H9 (cell line): ENCODE data around the gene CYP2U1. TPM values are rescaled to one million over a fixed set of nuclear protein-coding genes. Genes with fewer than 3 reads are reported as not detected.

ENCODE experiments used
- DNase-seq: peaks from one replicate; pipeline ENCODE4 v3.0.0-alpha.2; 2017
- H2AFZ ChIP-seq: one replicate; pipeline ENCODE4 v1.6.1; 2013; ENCODE audit warnings: mild to moderate bottlenecking, low read length, control low read depth, moderate library complexity
- H2AK5ac ChIP-seq: 2 replicates; pipeline ENCODE4 v1.6.1; 2013; ENCODE audit warnings: low read length, control low read depth, mixed read lengths; ENCODE audit not compliant: insufficient read length
- H2BK120ac ChIP-seq: one replicate; pipeline ENCODE4 v1.6.1; 2013; ENCODE audit warnings: low read depth, mild to moderate bottlenecking, low read length, control low read depth, inconsistent platforms; ENCODE audit not compliant: poor library complexity, severe bottlenecking
- H2BK12ac ChIP-seq: 2 replicates; pipeline ENCODE4 v1.6.1; 2013; ENCODE audit warnings: low read length, control low read depth, mixed read lengths, low read depth; ENCODE audit not compliant: insufficient read length
- H2BK15ac ChIP-seq: 2 replicates; pipeline ENCODE4 v1.6.1; 2013; ENCODE audit warnings: low read depth, low read length, control low read depth
- H2BK20ac ChIP-seq: one replicate; pipeline ENCODE4 v1.6.1; 2013; ENCODE audit warnings: low read depth, mild to moderate bottlenecking, low read length, control low read depth, inconsistent platforms; ENCODE audit not compliant: poor library complexity, severe bottlenecking
- H2BK5ac ChIP-seq: 2 replicates; pipeline ENCODE4 v1.6.1; 2013; ENCODE audit warnings: low read length, control low read depth, mixed read lengths; ENCODE audit not compliant: insufficient read length
- H3K14ac ChIP-seq: 2 replicates; pipeline ENCODE4 v1.6.1; 2013; ENCODE audit warnings: low read length, control low read depth; ENCODE audit not compliant: insufficient read depth
- H3K18ac ChIP-seq: 2 replicates; pipeline ENCODE4 v1.6.1; 2013; ENCODE audit warnings: low read depth, mild to moderate bottlenecking, mixed read lengths, low read length, control low read depth; ENCODE audit not compliant: insufficient read length
- H3K23ac ChIP-seq: 2 replicates; pipeline ENCODE4 v1.6.1; 2013; ENCODE audit warnings: low read length, control low read depth, mixed read lengths, low read depth; ENCODE audit not compliant: insufficient read length
- H3K23me2 ChIP-seq: 2 replicates; pipeline ENCODE4 v1.6.1; 2013; ENCODE audit warnings: low read depth, mild to moderate bottlenecking, mixed read lengths, low read length, control low read depth; ENCODE audit not compliant: insufficient read length, poor library complexity, severe bottlenecking
- H3K27ac ChIP-seq: 2 replicates; pipeline ENCODE4 v1.5.1; 2013; ENCODE audit warnings: low read length, control low read depth, mixed read lengths, low read depth; ENCODE audit not compliant: insufficient read length
- H3K27me3 ChIP-seq: 2 replicates; pipeline ENCODE4 v1.6.1; 2013; ENCODE audit warnings: low read length, control low read depth, inconsistent platforms; ENCODE audit not compliant: insufficient read depth
- H3K4ac ChIP-seq: 2 replicates; pipeline ENCODE4 v1.6.1; 2013; ENCODE audit warnings: low read depth, mild to moderate bottlenecking, control low read depth, inconsistent platforms, low read length, moderate library complexity
- H3K4me1 ChIP-seq: 2 replicates; pipeline ENCODE4 v1.6.1; 2013; ENCODE audit warnings: low read length, control low read depth, inconsistent platforms; ENCODE audit not compliant: insufficient read depth
- H3K4me2 ChIP-seq: 2 replicates; pipeline ENCODE4 v1.6.1; 2013; ENCODE audit warnings: low read length, control low read depth, mixed read lengths; ENCODE audit not compliant: insufficient read length, insufficient read depth
- H3K56ac ChIP-seq: 2 replicates; pipeline ENCODE4 v1.6.1; 2013; ENCODE audit warnings: low read depth, mild to moderate bottlenecking, mixed read lengths, low read length, control low read depth; ENCODE audit not compliant: insufficient read length
- H3K79me1 ChIP-seq: 2 replicates; pipeline ENCODE4 v1.6.1; 2013; ENCODE audit warnings: low read depth, mild to moderate bottlenecking, moderate library complexity, low read length, control low read depth, inconsistent platforms; ENCODE audit not compliant: insufficient read depth, poor library complexity, severe bottlenecking
- H3K79me2 ChIP-seq: 2 replicates; pipeline ENCODE4 v1.6.1; 2013; ENCODE audit warnings: low read length, control low read depth, inconsistent platforms; ENCODE audit not compliant: insufficient read depth
- H3K9ac ChIP-seq: 2 replicates; pipeline ENCODE4 v1.6.1; 2013; ENCODE audit warnings: low read length, control low read depth, mixed read lengths; ENCODE audit not compliant: insufficient read length; ENCODE audit errors: extremely low read depth
- H3K9me3 ChIP-seq: one replicate; pipeline ENCODE4 v1.6.1; 2013; ENCODE audit warnings: low read depth, low read length, inconsistent platforms; ENCODE audit not compliant: control insufficient read depth
- H3T11ph ChIP-seq: one replicate; pipeline ENCODE4 v1.6.1; 2013; ENCODE audit warnings: mild to moderate bottlenecking, low read length, control low read depth, inconsistent platforms
- H4K20me1 ChIP-seq: one replicate; pipeline ENCODE4 v1.6.1; 2013; ENCODE audit not compliant: control insufficient read depth, insufficient read length, insufficient read depth
- H4K5ac ChIP-seq: 2 replicates; pipeline ENCODE4 v1.6.1; 2013; ENCODE audit warnings: low read depth, mild to moderate bottlenecking, mixed read lengths, low read length, control low read depth; ENCODE audit not compliant: insufficient read length
- H4K8ac ChIP-seq: replicated peaks from 2 replicates; pipeline ENCODE4 v1.6.1; 2013; ENCODE audit warnings: low read length, control low read depth, mixed read lengths, low read depth; ENCODE audit not compliant: insufficient read length
- H4K91ac ChIP-seq: 2 replicates; pipeline ENCODE4 v1.6.1; 2013; ENCODE audit warnings: low read depth, mild to moderate bottlenecking, moderate library complexity, mixed read lengths, low read length, control low read depth; ENCODE audit not compliant: insufficient read length
- H3K27ac Mint-ChIP-seq, 3 experiments: 2 replicates in 2 of 3; 3 replicates in 1 of 3; pipeline ENCODE4 v1.8.0; 2020 to 2021; ENCODE audit warnings: mixed read lengths in 3 of 3, mild to moderate bottlenecking in 1 of 3, moderate library complexity in 1 of 3
- H3K27me3 Mint-ChIP-seq: 2 replicates; pipeline ENCODE4 v1.8.0; 2021; ENCODE audit warnings: low read depth, mild to moderate bottlenecking, moderate library complexity, mixed read lengths
- H3K36me3 Mint-ChIP-seq, 3 experiments: 2 replicates in 2 of 3; 3 replicates in 1 of 3; pipeline ENCODE4 v1.8.0; 2020 to 2021; ENCODE audit warnings: low read depth in 3 of 3, mixed read lengths in 3 of 3; ENCODE audit not compliant: insufficient read depth in 1 of 3
- H3K4me1 Mint-ChIP-seq, 2 experiments: 2 replicates each; pipeline ENCODE4 v1.8.0; 2020; ENCODE audit warnings: mixed read lengths in 2 of 2
- H3K4me3 Mint-ChIP-seq, 2 experiments: 2 replicates in 1 of 2; 3 replicates in 1 of 2; pipeline ENCODE4 v1.8.0; 2020 to 2021; ENCODE audit warnings: mild to moderate bottlenecking in 2 of 2, mixed read lengths in 2 of 2, moderate library complexity in 1 of 2
- H3K9me3 Mint-ChIP-seq, 2 experiments: 2 replicates in 1 of 2; 3 replicates in 1 of 2; pipeline ENCODE4 v1.8.0; 2020; ENCODE audit warnings: mild to moderate bottlenecking in 2 of 2, mixed read lengths in 2 of 2, moderate library complexity in 1 of 2
- WGBS: extraction: QIAGEN DNeasy Blood & Tissue Kit; methylation state at CpG from one replicate; pipeline ENCODE4 v1.1.7; 2013; ENCODE audit warnings: missing lambda C conversion rate, low lambda C conversion rate, mixed read lengths; ENCODE audit not compliant: insufficient read length; ENCODE audit errors: extremely low coverage; 5-methylcytosine and 5-hydroxymethylcytosine counted together
- total RNA-seq: library from RNA; stranded (reverse); gene quantifications from 2 replicates; pipeline ENCODE4 v1.2.1, GENCODE V29; 2021
- TF ChIP-seq, protein P1 (sequence below): fragments of 200-600 bp; sonication (generic); conservative IDR thresholded peaks from 3 replicates; pipeline ENCODE4 v1.8.0; 2021; ENCODE audit warnings: antibody characterized with exemption, mild to moderate bottlenecking

Gene CYP2U1
- total RNA-seq, 1 experiment from 2014 or later, result 9.6 TPM

DNA sequence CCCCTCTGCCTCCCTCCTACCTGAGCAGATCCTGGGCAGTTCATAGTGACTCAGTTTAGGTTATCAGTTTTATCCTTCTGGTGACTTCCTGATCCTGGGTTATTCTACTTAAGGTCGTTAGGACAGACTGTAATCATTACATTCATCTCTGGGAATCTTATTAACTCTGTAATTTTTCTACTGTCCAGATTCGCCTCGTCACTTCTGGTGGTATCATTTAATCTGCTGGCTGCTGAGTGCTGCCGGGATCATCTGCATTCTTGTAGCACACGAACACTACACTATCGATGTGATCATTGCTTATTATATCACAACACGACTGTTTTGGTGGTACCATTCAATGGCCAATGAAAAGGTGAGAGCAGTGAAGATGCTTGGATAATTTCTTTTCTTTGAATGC lies 23.0 kb upstream of the CYP2U1 start:
- H3K9me3 Mint-ChIP-seq, result peaks cover 9 to 15% of the 10 kb centered on the region in 2 experiments
- no peak overlapping the region for H2BK15ac ChIP-seq
- H3K14ac ChIP-seq, result no peak overlapping the region
- H3K4me1 Mint-ChIP-seq, result peaks cover 34 to 48% of the 10 kb centered on the region in 2 experiments
- no peak overlapping the region for H2AFZ ChIP-seq
- no peaks in the 10 kb centered on the region for H4K20me1 ChIP-seq
- no peak overlapping the region for H3T11ph ChIP-seq
- H2BK120ac ChIP-seq, result no peak overlapping the region
- no peak overlapping the region; a peak in 1 of 7 replicates for H3K27ac Mint-ChIP-seq
- no peak overlapping the region for H4K5ac ChIP-seq
- H3K36me3 Mint-ChIP-seq, result peaks cover 18 to 42% (median 26%) of the 10 kb centered on the region in 3 experiments
- no CpG with 5 or more reads among the region's 7 CpGs for WGBS
- H3K27ac ChIP-seq, result no peak overlapping the region
- H2AK5ac ChIP-seq, result no peak overlapping the region
- H3K18ac ChIP-seq, result no peak overlapping the region
- no peak overlapping the region for H3K56ac ChIP-seq
- no peaks in the 10 kb centered on the region; the same call in 1 of the 2 replicates for H3K4me1 ChIP-seq
- no peak overlapping the region for H3K4ac ChIP-seq
- TF ChIP-seq, protein P1, sequence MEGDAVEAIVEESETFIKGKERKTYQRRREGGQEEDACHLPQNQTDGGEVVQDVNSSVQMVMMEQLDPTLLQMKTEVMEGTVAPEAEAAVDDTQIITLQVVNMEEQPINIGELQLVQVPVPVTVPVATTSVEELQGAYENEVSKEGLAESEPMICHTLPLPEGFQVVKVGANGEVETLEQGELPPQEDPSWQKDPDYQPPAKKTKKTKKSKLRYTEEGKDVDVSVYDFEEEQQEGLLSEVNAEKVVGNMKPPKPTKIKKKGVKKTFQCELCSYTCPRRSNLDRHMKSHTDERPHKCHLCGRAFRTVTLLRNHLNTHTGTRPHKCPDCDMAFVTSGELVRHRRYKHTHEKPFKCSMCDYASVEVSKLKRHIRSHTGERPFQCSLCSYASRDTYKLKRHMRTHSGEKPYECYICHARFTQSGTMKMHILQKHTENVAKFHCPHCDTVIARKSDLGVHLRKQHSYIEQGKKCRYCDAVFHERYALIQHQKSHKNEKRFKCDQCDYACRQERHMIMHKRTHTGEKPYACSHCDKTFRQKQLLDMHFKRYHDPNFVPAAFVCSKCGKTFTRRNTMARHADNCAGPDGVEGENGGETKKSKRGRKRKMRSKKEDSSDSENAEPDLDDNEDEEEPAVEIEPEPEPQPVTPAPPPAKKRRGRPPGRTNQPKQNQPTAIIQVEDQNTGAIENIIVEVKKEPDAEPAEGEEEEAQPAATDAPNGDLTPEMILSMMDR, result no peak
- no peak overlapping the region for H2BK20ac ChIP-seq
- H3K79me2 ChIP-seq, result no peaks in the 10 kb centered on the region
- no peak overlapping the region for H3K23ac ChIP-seq
- DNase-seq, result no peak
- H4K8ac ChIP-seq, result no peak overlapping the region
- no peak overlapping the region for H2BK12ac ChIP-seq
- H3K23me2 ChIP-seq, result no peaks in the 10 kb centered on the region
- no peaks in the 10 kb centered on the region for H3K9me3 ChIP-seq
- no peaks in the 10 kb centered on the region for H3K27me3 ChIP-seq
- H3K4me3 Mint-ChIP-seq, result no peak overlapping the region
- peaks cover 2% of the 10 kb centered on the region; the same call in 1 of the 2 replicates for H3K27me3 Mint-ChIP-seq
- H3K9ac ChIP-seq, result no peak overlapping the region
- no peaks in the 10 kb centered on the region for H3K79me1 ChIP-seq
- no peak overlapping the region for H4K91ac ChIP-seq
- H2BK5ac ChIP-seq, result no peak overlapping the region
- H3K4me2 ChIP-seq, result no peak overlapping the region
